HepG2 (cell line): ENCODE data around the gene LATS1. TPM values are rescaled to one million over a fixed set of nuclear protein-coding genes. Genes with fewer than 3 reads are reported as not detected.
A peak's percentile ranks its signal among the peaks of the same experiment; 100 is the strongest.

Experiments
- CEBPB ChIP-seq: IDR thresholded peaks from 2 replicates; pipeline ENCODE4 v1.6.1; 2011; ENCODE audit warnings: low read depth, low read length, improper control_type of control experiment, borderline replicate concordance
- ERF ChIP-seq: IDR thresholded peaks from 2 replicates; pipeline ENCODE4 v1.6.1; 2018; ENCODE audit warnings: missing biosample characterization, missing genetic modification reagents
- FOXP1 ChIP-seq, 2 experiments: fragments of 450-650 bp in 1 of 2; IDR thresholded peaks; 2 replicates each; pipeline ENCODE4 v1.6.1; 2017 to 2018; ENCODE audit warnings: antibody characterized with exemption in 1 of 2
- SUZ12 ChIP-seq: fragments of 150-350 bp; IDR thresholded peaks from 2 replicates; pipeline ENCODE4 v1.6.1; 2014; ENCODE audit warnings: low read depth, low read length
- ZFYVE20 ChIP-seq: sonication (generic); formaldehyde crosslinking; IDR thresholded peaks from 2 replicates; pipeline ENCODE4 v1.8.0; 2023; ENCODE audit warnings: low read depth, mild to moderate bottlenecking, moderate library complexity, missing genetic modification reagents, borderline replicate concordance
- ZNF232 ChIP-seq: sonication (generic); formaldehyde crosslinking; IDR thresholded peaks from 2 replicates; pipeline ENCODE4 v1.4.0; 2020; ENCODE audit warnings: missing genetic modification reagents, borderline replicate concordance
- ZNF780A ChIP-seq: sonication (generic); formaldehyde crosslinking; IDR thresholded peaks from 2 replicates; pipeline ENCODE4 v1.8.0; 2022; ENCODE audit warnings: mild to moderate bottlenecking, missing genetic modification reagents, moderate library complexity
- ZSCAN22 ChIP-seq: sonication (generic); formaldehyde crosslinking; IDR thresholded peaks from 2 replicates; pipeline ENCODE4 v1.4.0; 2020; ENCODE audit warnings: mild to moderate bottlenecking, missing genetic modification reagents
- ZSCAN30 ChIP-seq: sonication (generic); formaldehyde crosslinking; IDR thresholded peaks from 2 replicates; pipeline ENCODE4 v1.5.0; 2020; ENCODE audit warnings: mild to moderate bottlenecking, missing genetic modification reagents
- polyA plus RNA-seq, 8 experiments: library from polyadenylated mRNA; depleted of rRNA in 3 of 8; stranded (reverse) in 7 of 8; unstranded in 1 of 8; fragments of >200 nt; fragmentation: Illumina TruSeq in 4 of 8; extraction: Trizol in 4 of 8; gene quantifications; 2 replicates each; pipeline versions ENCODE4 v1.2.1 to v1.2.3, GENCODE V29; 2011 to 2016; ENCODE audit warnings: low read depth in 4 of 8, missing spikeins in 1 of 8, mixed read lengths in 1 of 8; ENCODE audit not compliant: insufficient read depth in 1 of 8
- total RNA-seq, 5 experiments: library from RNA; depleted of rRNA; stranded (reverse); fragments of >200 nt; fragmentation: Illumina TruSeq; extraction: Trizol; gene quantifications; 2 replicates each; pipeline ENCODE4 v1.2.3, GENCODE V29; 2016; ENCODE audit warnings: low read depth in 1 of 5
- TF ChIP-seq, protein P1 (sequence below): sonication (generic); formaldehyde crosslinking; IDR thresholded peaks from 2 replicates; pipeline ENCODE4 v1.9.0; 2021; ENCODE audit warnings: mild to moderate bottlenecking, missing genetic modification reagents
- TF ChIP-seq, protein P2 (sequence below): sonication (generic); formaldehyde crosslinking; IDR thresholded peaks from 2 replicates; pipeline ENCODE4 v1.5.0; 2020; ENCODE audit warnings: missing genetic modification reagents, mild to moderate bottlenecking, borderline replicate concordance
- TF ChIP-seq, protein P3 (sequence below): sonication (generic); formaldehyde crosslinking; IDR thresholded peaks from 2 replicates; pipeline ENCODE4 v1.4.0; 2020; ENCODE audit warnings: missing genetic modification reagents
- TF ChIP-seq, protein P4 (sequence below): sonication (generic); formaldehyde crosslinking; IDR thresholded peaks from 2 replicates; pipeline ENCODE4 v1.9.0; 2022; ENCODE audit warnings: missing genetic modification reagents, mild to moderate bottlenecking, borderline replicate concordance
- TF ChIP-seq, protein P5 (sequence below): sonication (generic); formaldehyde crosslinking; conservative IDR thresholded peaks from 2 replicates; pipeline ENCODE4 v1.4.0; 2020; ENCODE audit warnings: missing genetic modification reagents

The LATS1 gene
- total and polyA plus RNA-seq, 2 of the 13 experiments (the other 11 are each of a cell fraction or from before 2014, with no cell fraction given), result 9.9 to 12.6 TPM

DNA sequence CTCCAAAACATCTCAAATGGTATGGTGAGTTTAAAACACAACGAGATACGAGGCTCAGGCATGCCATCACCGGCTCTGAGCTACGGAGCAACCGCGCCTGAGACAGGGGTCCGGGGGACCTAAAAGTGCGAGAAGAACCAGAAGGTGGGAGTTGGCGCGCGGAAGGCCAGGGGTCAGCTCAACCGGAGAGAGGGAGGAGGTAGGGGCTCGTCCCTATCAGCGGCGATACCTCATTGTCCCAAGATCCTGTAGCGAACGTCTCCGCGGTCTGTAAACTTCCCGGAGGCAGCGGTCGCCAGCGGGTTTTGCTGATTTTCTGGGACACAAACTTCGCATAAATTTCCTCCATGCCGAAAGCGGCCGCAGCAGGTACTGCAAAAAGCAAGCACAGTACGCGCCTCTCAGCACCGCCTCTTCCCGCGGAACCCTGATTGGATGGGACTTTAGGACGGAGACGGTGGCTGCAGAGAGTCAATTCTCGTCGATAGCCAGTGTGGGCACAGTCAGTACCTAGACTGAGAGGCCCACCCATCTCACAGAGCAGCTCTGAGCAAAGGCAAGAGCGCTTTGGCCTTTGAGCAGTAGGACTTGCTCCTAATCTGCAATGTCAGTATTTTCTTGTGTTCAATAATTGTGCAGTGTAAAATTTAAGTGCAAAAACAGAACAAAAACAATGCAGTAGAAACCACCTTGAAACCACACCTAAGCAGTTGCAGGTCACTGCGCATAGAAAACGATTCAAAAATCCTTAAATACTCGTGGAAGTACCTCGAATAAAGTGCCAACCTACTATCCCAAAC lies 28.4 kb upstream of the LATS1 start, which contains the start of gene NUP43 (continued):
- TF ChIP-seq, protein P1, sequence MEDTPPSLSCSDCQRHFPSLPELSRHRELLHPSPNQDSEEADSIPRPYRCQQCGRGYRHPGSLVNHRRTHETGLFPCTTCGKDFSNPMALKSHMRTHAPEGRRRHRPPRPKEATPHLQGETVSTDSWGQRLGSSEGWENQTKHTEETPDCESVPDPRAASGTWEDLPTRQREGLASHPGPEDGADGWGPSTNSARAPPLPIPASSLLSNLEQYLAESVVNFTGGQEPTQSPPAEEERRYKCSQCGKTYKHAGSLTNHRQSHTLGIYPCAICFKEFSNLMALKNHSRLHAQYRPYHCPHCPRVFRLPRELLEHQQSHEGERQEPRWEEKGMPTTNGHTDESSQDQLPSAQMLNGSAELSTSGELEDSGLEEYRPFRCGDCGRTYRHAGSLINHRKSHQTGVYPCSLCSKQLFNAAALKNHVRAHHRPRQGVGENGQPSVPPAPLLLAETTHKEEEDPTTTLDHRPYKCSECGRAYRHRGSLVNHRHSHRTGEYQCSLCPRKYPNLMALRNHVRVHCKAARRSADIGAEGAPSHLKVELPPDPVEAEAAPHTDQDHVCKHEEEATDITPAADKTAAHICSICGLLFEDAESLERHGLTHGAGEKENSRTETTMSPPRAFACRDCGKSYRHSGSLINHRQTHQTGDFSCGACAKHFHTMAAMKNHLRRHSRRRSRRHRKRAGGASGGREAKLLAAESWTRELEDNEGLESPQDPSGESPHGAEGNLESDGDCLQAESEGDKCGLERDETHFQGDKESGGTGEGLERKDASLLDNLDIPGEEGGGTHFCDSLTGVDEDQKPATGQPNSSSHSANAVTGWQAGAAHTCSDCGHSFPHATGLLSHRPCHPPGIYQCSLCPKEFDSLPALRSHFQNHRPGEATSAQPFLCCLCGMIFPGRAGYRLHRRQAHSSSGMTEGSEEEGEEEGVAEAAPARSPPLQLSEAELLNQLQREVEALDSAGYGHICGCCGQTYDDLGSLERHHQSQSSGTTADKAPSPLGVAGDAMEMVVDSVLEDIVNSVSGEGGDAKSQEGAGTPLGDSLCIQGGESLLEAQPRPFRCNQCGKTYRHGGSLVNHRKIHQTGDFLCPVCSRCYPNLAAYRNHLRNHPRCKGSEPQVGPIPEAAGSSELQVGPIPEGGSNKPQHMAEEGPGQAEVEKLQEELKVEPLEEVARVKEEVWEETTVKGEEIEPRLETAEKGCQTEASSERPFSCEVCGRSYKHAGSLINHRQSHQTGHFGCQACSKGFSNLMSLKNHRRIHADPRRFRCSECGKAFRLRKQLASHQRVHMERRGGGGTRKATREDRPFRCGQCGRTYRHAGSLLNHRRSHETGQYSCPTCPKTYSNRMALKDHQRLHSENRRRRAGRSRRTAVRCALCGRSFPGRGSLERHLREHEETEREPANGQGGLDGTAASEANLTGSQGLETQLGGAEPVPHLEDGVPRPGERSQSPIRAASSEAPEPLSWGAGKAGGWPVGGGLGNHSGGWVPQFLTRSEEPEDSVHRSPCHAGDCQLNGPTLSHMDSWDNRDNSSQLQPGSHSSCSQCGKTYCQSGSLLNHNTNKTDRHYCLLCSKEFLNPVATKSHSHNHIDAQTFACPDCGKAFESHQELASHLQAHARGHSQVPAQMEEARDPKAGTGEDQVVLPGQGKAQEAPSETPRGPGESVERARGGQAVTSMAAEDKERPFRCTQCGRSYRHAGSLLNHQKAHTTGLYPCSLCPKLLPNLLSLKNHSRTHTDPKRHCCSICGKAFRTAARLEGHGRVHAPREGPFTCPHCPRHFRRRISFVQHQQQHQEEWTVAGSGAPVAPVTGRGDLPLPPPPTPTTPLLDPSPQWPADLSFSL (CRISPR knock-in tag), result no peak
- TF ChIP-seq SUZ12, result no peak
- 0 out of 2 replicates have a peak, but pooled peaks have one; percentile 49 for TF ChIP-seq ZFYVE20 (CRISPR knock-in tag)
- peak; percentile 44; the same call in 1 of the 2 replicates for TF ChIP-seq ZSCAN30 (CRISPR knock-in tag)
- TF ChIP-seq ZNF780A (CRISPR knock-in tag), result no peak
- TF ChIP-seq, protein P2, sequence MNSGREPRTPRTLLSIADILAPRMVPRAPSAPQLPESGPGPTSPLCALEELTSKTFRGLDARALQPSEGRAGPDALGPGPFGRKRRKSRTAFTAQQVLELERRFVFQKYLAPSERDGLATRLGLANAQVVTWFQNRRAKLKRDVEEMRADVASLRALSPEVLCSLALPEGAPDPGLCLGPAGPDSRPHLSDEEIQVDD, result no peak; the same call in 1 of the 2 replicates
- peak; percentile 95 for TF ChIP-seq ERF (CRISPR knock-in tag)
- TF ChIP-seq, protein P3, sequence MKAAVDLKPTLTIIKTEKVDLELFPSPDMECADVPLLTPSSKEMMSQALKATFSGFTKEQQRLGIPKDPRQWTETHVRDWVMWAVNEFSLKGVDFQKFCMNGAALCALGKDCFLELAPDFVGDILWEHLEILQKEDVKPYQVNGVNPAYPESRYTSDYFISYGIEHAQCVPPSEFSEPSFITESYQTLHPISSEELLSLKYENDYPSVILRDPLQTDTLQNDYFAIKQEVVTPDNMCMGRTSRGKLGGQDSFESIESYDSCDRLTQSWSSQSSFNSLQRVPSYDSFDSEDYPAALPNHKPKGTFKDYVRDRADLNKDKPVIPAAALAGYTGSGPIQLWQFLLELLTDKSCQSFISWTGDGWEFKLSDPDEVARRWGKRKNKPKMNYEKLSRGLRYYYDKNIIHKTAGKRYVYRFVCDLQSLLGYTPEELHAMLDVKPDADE (CRISPR knock-in tag), result no peak
- no peak for TF ChIP-seq CEBPB
- no peak for TF ChIP-seq FOXP1 (IDR thresholded peaks at IDR 0.05)
- peak; percentile 39 for TF ChIP-seq FOXP1 (CRISPR knock-in tag; IDR thresholded peaks at IDR 0.05)
- TF ChIP-seq, protein P4, sequence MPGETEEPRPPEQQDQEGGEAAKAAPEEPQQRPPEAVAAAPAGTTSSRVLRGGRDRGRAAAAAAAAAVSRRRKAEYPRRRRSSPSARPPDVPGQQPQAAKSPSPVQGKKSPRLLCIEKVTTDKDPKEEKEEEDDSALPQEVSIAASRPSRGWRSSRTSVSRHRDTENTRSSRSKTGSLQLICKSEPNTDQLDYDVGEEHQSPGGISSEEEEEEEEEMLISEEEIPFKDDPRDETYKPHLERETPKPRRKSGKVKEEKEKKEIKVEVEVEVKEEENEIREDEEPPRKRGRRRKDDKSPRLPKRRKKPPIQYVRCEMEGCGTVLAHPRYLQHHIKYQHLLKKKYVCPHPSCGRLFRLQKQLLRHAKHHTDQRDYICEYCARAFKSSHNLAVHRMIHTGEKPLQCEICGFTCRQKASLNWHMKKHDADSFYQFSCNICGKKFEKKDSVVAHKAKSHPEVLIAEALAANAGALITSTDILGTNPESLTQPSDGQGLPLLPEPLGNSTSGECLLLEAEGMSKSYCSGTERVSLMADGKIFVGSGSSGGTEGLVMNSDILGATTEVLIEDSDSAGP (CRISPR knock-in tag), result peak; percentile 96
- TF ChIP-seq, protein P5, sequence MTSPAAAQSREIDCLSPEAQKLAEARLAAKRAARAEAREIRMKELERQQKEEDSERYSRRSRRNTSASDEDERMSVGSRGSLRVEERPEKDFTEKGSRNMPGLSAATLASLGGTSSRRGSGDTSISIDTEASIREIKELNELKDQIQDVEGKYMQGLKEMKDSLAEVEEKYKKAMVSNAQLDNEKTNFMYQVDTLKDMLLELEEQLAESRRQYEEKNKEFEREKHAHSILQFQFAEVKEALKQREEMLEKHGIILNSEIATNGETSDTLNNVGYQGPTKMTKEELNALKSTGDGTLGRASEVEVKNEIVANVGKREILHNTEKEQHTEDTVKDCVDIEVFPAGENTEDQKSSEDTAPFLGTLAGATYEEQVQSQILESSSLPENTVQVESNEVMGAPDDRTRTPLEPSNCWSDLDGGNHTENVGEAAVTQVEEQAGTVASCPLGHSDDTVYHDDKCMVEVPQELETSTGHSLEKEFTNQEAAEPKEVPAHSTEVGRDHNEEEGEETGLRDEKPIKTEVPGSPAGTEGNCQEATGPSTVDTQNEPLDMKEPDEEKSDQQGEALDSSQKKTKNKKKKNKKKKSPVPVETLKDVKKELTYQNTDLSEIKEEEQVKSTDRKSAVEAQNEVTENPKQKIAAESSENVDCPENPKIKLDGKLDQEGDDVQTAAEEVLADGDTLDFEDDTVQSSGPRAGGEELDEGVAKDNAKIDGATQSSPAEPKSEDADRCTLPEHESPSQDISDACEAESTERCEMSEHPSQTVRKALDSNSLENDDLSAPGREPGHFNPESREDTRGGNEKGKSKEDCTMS, result no peak
- TF ChIP-seq ZSCAN22 (CRISPR knock-in tag), result peak; percentile 47; the same call in 1 of the 2 replicates
- TF ChIP-seq ZNF232 (CRISPR knock-in tag), result peak; percentile 90; the same call in 1 of the 2 replicates
